ENCODE results near the gene CAPSL.

DNA sequence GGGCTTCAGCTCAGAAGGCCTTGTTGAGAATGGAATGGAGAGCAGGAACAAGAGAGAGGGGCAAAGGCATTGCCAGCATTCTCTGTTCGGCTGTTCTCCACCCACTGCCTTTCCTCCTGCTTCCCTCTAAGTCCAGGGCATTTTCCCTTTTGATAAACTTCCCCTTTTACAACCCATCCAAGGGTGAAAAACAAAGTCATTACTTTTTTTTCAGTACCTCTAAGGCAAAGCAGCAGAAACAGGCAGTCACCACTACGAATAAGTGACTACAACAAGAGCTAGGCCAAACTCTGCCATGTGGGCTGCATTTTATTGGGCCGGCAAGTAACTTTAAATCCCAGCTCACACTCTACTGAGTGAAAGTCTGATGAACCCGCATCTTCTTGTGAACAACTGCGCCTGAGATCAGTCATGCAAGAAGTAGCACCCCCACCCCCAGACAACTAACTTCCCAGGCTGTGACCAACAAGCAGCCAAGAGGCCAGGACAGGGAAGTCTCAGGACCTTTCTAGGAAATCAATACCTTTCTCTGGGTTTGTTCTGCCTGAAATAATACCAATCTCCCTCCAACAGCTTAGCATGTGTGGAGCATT lies 68.6 kb downstream of the CAPSL start:
- TF ChIP-seq, protein P1, sequence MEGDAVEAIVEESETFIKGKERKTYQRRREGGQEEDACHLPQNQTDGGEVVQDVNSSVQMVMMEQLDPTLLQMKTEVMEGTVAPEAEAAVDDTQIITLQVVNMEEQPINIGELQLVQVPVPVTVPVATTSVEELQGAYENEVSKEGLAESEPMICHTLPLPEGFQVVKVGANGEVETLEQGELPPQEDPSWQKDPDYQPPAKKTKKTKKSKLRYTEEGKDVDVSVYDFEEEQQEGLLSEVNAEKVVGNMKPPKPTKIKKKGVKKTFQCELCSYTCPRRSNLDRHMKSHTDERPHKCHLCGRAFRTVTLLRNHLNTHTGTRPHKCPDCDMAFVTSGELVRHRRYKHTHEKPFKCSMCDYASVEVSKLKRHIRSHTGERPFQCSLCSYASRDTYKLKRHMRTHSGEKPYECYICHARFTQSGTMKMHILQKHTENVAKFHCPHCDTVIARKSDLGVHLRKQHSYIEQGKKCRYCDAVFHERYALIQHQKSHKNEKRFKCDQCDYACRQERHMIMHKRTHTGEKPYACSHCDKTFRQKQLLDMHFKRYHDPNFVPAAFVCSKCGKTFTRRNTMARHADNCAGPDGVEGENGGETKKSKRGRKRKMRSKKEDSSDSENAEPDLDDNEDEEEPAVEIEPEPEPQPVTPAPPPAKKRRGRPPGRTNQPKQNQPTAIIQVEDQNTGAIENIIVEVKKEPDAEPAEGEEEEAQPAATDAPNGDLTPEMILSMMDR (IDR thresholded peaks at IDR 0.05) = no peak
- no peak for TF ChIP-seq POLR2AphosphoS5 (IDR thresholded peaks at IDR 0.05)

Data from stomach (tissue), 4 donors.